Small intestine (tissue), 7 donors: ENCODE measurements around the gene COA8. TPM values are rescaled to one million over a fixed set of nuclear protein-coding genes. Genes with fewer than 3 reads are reported as not detected.
"Not testable (repeated sequence)": the region's sequence is repeated elsewhere in the genome, so short reads cannot be mapped to it uniquely, and the experiment has no call there.

Experiments used
- DNase-seq, 2 donors: peaks; one replicate each; pipeline versions ENCODE4 v3.0.0 to v3.0.0-alpha.2; 2013
- FAIRE-seq: peaks from 2 replicates; lab custom pipeline; 2012; peaks lifted over from hg19 to GRCh38; lab: Jason Lieb, UNC
- H3K27ac ChIP-seq, 3 donors: one replicate each; pipeline ENCODE4 v1.5.1; 2013; ENCODE audit warnings: low read length in 2 of 3, mild to moderate bottlenecking in 2 of 3, control low read depth in 1 of 3, inconsistent platforms in 1 of 3, low read depth in 1 of 3, moderate library complexity in 1 of 3
- H3K27me3 ChIP-seq, 3 donors: one replicate each; pipeline ENCODE4 v1.6.1; 2013; ENCODE audit warnings: low read length in 3 of 3, inconsistent platforms in 1 of 3; ENCODE audit not compliant: control insufficient read depth in 3 of 3, insufficient read depth in 3 of 3
- H3K36me3 ChIP-seq, 3 donors: one replicate each; pipeline ENCODE4 v1.6.1; 2013; ENCODE audit warnings: low read length in 3 of 3, inconsistent platforms in 1 of 3, low read depth in 1 of 3, mild to moderate bottlenecking in 1 of 3, moderate library complexity in 1 of 3; ENCODE audit not compliant: control insufficient read depth in 3 of 3, insufficient read depth in 2 of 3
- H3K4me1 ChIP-seq, 3 donors: one replicate each; pipeline ENCODE4 v1.6.1; 2013; ENCODE audit warnings: low read length in 2 of 3, inconsistent platforms in 1 of 3, low read depth in 1 of 3, mild to moderate bottlenecking in 1 of 3, moderate library complexity in 1 of 3; ENCODE audit not compliant: control insufficient read depth in 3 of 3, insufficient read depth in 2 of 3
- H3K4me3 ChIP-seq, 3 donors: one replicate each; pipeline ENCODE4 v1.5.1; 2013; ENCODE audit warnings: low read length in 3 of 3, control low read depth in 1 of 3, inconsistent platforms in 1 of 3, low read depth in 1 of 3, mild to moderate bottlenecking in 1 of 3, moderate library complexity in 1 of 3
- H3K9me3 ChIP-seq, 2 donors: one replicate each; pipeline ENCODE4 v1.6.1; 2013; ENCODE audit warnings: low read depth in 1 of 2, low read length in 1 of 2; ENCODE audit not compliant: control insufficient read depth in 2 of 2, insufficient read depth in 1 of 2
- WGBS, 3 donors: extraction: QIAGEN DNeasy Blood & Tissue Kit; methylation state at CpG; one replicate each; pipeline ENCODE4 v1.1.7; 2013; 5-methylcytosine and 5-hydroxymethylcytosine counted together
- polyA plus RNA-seq, 4 donors: library from polyadenylated mRNA; stranded (reverse) in 3 of 4; unstranded in 1 of 4; fragments of 200-250 nt in 3 of 4; fragments of 120-200 nt in 1 of 4; gene quantifications; one replicate each; pipeline versions ENCODE4 v1.2.1 to v1.2.3, GENCODE V29; 2013
- donor health status: healthy with polysubstance abuse.
- donor health status: control.
- donor health status: control.
- donor health status: Bipolar disorder and iron deficiency.
- donor health status: healthy.

The COA8 gene
- polyA plus RNA-seq, 4 donors = 33.0 to 68.7 (median 50.2) TPM

DNA sequence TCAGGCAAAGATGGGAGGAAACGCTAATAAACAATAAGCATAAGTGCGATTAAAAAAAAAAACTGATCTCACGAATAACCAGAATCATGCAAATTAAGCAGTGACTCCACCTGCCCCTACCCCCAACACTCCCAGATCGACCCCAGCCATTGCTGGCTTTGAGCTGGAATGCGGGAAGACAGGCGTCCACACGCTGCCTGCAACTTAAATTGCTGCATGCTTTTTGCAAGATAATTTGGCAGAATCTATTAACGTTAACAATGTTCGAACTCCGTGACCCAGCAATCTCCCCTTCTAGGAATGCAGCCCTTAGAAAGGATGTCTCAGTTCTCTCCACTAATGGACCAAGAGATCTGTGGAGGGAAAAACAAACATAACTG lies 39.2 kb upstream of the COA8 start:
- H3K4me3 ChIP-seq = peak overlapping the region in 1 of 3 donors; percentile 48
- H3K27ac ChIP-seq = peak overlapping the region in 1 of 3 donors; percentile 93

DNA sequence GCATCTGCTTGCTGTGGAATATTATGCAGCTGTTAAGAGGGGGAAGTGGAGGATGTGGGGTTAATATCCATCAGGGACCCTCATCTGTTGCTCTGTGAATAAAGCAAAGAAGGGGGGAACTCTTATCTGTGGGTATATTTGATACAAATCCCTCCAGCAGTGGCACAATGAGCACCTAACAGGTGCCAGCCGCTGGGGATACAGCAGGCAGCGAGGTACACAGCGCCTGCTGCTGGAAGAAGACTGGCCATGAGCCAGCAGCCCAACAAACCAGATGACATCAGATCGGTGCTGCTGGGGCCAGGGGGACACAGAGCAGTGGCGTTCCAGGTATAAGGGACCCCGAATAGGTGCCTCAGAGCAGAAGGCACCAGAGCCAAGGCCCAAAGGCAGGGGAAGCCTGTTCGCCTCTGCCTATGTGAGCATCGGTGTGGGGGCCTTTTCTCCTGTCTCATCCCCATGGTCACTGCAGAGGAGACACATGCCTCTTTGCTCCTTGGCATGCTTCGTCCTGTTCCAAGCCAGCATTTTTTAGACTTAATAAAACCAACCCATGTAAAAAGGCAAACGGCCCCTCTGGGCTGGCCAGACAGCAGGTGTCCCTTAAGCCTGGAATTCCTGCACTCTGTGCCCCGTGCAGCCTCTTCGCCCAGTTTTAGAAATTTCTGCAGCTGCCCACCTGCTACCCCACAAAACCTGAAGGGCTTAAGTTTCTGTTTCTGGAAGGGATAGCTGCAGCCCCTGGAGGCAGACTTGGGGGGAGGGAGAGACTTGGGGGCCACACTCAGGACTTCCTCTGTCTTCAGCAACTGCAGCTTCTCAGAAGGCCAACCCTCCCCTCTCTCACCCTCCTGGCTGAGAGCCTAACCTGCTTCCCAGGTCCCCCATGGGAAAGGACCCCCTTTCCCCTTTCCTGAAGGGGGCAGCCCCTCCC lies 38.5 kb upstream of the COA8 start:
- no peak for FAIRE-seq
- Histone ChIP-seq H3K27me3 (peaks cover 0 to 4% (median 3%) of the 10 kb centered on the region in 3 donors), H3K36me3 (peaks cover 0 to 29% (median 0%) of the 10 kb centered on the region in 3 donors), H3K4me1 (peaks cover 0 to 72% (median 2%) of the 10 kb centered on the region in 3 donors), H3K4me3 (no peak overlapping the region), H3K9me3 (no peaks in the 10 kb centered on the region), H3K27ac (peak overlapping the region in 1 of 3 donors; percentile 93)
- 65 to 74% (median 70%) methylated on average over 12 of the region's 12 CpGs for WGBS, 3 donors
- DNase-seq = no peak

More for the DNA sequence above, 39.2 kb upstream of the COA8 start:
- H3K36me3 ChIP-seq = peaks cover 0 to 36% (median 0%) of the 10 kb centered on the region in 3 donors
- no peak for FAIRE-seq
- H3K27me3 ChIP-seq = peaks cover 0 to 4% (median 3%) of the 10 kb centered on the region in 3 donors
- 54 to 75% (median 68%) methylated on average over 10 of the region's 10 CpGs for WGBS, 3 donors
- H3K4me1 ChIP-seq = peaks cover 0 to 78% (median 2%) of the 10 kb centered on the region in 3 donors
- DNase-seq = no peak
- no peaks in the 10 kb centered on the region for H3K9me3 ChIP-seq

DNA sequence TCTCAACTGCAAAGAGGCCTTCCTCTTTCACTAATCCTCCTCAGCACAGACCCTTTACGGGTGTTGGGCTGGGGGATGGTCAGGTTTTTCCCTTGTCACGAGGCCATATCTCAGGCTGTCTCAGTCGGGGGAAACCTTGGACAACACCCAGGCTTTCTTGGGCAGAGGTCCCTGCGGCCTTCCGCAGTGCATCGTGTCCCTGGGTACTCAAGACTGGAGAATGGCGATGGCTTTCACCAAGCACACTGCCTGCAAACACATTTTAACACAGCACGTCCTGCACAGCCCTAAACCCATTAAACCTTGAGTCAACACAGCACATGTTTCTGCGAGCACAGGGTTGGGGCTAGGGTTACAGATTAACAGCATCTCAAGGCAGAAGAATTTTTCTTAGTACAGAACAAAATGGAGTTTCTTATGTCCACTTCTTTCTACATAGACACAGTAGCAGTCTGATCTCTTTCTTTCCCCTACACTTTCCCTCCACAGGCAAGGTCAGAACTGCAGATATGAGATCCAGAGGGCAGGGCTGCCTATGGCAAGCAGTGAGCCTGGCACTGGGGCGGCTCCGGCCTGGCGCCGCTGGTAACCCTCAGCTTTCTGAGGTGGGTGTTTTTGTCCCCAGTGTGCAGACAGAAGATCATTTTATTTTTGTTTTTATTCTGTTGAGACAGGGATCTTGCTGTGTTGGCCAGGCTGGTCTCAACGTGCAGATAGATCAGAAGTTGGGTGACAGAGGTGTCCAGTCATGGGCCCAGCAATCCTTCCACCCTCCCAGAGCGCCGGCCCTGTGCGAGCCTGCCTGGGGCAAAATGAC lies 37.1 kb upstream of the COA8 start:
- FAIRE-seq, H3K4me3 ChIP-seq, H3K9me3 ChIP-seq, H3K27me3 ChIP-seq: not testable (repeated sequence)
- peaks cover 0 to 23% (median 0%) of the 10 kb centered on the region in 3 donors for H3K36me3 ChIP-seq
- H3K27ac ChIP-seq = peak overlapping the region in 1 of 3 donors; percentile 93
- peak in 1 of 2 donors; percentile 84 for DNase-seq
- 53 to 65% (median 56%) methylated on average over 17 of the region's 17 CpGs for WGBS, 3 donors
- H3K4me1 ChIP-seq = peaks cover 0 to 73% (median 2%) of the 10 kb centered on the region in 3 donors

DNA sequence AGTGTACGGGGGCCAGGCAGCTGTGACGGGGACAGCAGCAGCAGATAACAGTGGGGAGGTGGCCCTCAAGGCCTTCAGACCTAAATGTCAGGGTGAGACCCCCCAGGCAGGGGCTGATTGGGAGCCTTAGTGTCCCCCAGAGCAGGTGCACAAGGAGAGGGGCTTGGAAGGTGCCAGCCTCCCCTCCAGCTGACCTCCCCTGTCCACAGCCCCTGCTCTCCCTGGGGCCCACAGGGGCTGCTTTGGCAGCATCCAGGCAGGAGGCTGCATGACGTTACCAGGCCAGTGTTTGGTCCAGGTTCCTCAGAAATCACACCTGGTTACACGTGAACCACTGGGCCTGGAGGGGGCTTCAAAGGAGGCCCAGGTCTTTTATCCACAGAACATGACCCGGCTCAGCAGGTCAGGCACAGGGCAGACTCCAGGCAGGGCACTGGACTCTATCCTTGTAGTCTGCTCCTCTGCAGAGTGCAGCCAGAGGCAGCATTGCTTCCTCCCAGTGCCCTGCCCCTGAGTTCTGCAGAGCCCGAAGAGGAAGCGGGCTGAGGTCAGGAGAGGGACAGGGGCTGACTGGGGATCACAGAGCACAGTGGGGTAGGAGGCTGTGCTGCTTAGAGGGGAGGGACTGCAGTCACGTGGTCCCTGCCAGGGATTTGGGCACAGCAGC lies 36.4 kb upstream of the COA8 start:
- Histone ChIP-seq H3K27me3 (peaks cover 0 to 4% (median 3%) of the 10 kb centered on the region in 3 donors), H3K4me1 (peaks cover 0 to 77% (median 2%) of the 10 kb centered on the region in 3 donors), H3K36me3 (peaks cover 0 to 25% (median 0%) of the 10 kb centered on the region in 3 donors), H3K27ac (peak overlapping the region in 1 of 3 donors; percentile 93), H3K9me3 (no peaks in the 10 kb centered on the region), H3K4me3 (no peak overlapping the region)
- DNase-seq (no peak), FAIRE-seq (no peak)
- 60 to 77% (median 68%) methylated on average over 8 of the region's 8 CpGs for WGBS, 3 donors

DNA sequence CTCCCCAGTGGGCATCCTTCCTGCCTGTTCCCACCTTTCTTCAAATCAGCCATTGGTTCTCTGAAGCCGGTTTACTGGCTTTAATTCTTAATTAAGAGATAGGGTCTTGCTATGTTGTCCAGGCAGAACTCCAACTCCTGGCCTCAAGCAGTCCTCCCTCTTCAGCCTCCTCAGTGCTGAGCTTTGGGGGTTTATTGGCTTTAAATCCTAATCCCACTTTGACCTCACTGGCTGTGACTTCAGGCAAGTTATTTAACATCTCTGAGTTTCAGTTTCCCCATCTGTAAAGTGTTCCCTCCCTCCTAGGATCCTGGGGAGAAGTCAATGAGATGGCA lies 35.9 kb upstream of the COA8 start:
- Histone ChIP-seq H3K27me3 (peaks cover 0 to 4% (median 3%) of the 10 kb centered on the region in 3 donors), H3K4me1 (peaks cover 0 to 81% (median 2%) of the 10 kb centered on the region in 3 donors), H3K4me3 (no peak overlapping the region), H3K9me3 (no peaks in the 10 kb centered on the region), H3K36me3 (peaks cover 0 to 30% (median 0%) of the 10 kb centered on the region in 3 donors), H3K27ac (peak overlapping the region in 1 of 3 donors; percentile 93)
- DNase-seq (no peak), FAIRE-seq (no peak)
- 88 to 100% (median 93%) methylated on average over 1 of the region's 1 CpG for WGBS, 3 donors

DNA sequence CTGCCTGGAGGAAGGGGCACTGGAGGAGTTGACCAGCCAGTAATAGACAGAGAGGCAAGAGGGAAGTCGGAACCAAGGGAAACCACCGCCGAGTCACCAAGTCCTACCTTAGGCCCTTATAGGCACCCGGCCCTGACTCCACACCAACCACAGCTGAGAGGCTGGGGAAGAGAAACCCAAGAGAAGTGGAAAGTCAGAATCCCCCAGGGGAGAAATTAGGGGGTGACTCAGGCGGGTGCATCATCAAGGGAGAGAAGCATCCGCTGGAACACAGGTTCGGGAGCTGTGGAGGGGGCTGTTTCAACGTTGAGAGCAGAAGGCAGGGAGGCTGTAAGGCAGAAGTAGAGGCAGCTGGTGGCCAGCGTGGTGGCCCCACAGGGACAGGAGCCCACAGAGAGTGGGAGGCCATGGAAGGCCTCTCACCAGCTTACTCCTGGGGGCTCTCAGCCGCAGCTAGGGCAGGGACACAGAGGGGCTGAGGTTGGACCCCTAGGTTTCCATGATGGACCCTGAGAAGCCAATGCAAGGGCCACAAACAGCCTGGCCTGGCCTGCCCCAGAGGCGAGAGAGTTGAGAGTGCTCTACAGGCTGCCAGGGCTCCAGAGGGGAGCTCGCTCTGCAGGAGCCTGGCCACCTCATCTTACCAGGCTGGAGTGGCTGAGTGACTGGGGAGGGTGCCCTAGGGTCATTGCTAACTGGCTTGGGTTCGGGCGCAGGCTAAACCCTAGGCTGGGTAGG lies 35.2 kb upstream of the COA8 start:
- DNase-seq (no peak), FAIRE-seq (no peak)
- 66 to 77% (median 72%) methylated on average over 14 of the region's 14 CpGs for WGBS, 3 donors

DNA sequence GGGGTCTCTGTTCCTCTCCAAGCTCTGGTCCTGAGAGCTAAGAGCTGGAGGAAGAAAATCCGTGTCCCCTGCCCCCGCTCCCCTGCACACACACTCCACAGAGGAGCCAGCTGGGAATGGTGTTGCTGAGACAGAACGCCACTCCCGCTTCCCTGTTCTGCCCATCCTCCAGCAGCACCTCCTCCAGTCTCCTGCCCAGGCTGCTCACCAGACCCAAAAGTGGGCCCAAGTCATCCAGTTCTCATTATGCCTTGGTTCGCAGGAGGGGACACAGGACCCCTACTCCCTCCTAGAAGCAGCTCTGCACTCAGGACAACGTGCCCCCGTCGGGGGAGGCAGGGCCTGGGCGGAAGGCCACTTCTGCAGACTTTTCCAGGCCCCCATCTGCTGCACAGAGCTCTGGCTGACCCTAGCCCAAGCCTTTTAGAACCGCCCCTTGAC lies 34.6 kb upstream of the COA8 start:
- Histone ChIP-seq H3K4me3 (peak overlapping the region; percentile 61 to 79 (median 70)), H3K27ac (peak overlapping the region in 2 of 3 donors; percentile 85 to 93), H3K36me3 (peaks cover 0 to 41% (median 0%) of the 10 kb centered on the region in 3 donors), H3K27me3 (peaks cover 0 to 2% (median 0%) of the 10 kb centered on the region in 3 donors), H3K9me3 (no peaks in the 10 kb centered on the region), H3K4me1 (peaks cover 0 to 90% (median 0%) of the 10 kb centered on the region in 3 donors)
- FAIRE-seq (no peak), DNase-seq (peak; percentile 45 to 48)
- 14 to 38% (median 28%) methylated on average over 9 to 10 of the region's 10 CpGs for WGBS, 3 donors

More for the DNA sequence above, 35.2 kb upstream of the COA8 start:
- Histone ChIP-seq H3K4me1 (peaks cover 0 to 88% (median 0%) of the 10 kb centered on the region in 3 donors), H3K27ac (peak overlapping the region in 2 of 3 donors; percentile 15 to 93), H3K4me3 (peak overlapping the region in 2 of 3 donors; percentile 61 to 79), H3K36me3 (peaks cover 0 to 35% (median 0%) of the 10 kb centered on the region in 3 donors), H3K9me3 (no peaks in the 10 kb centered on the region), H3K27me3 (peaks cover 0 to 4% (median 0%) of the 10 kb centered on the region in 3 donors)
